ENCODE results near the gene USP30. TPM values are rescaled to one million over a fixed set of nuclear protein-coding genes. Genes with fewer than 3 reads are reported as not detected.

USP30 gene
- total and polyA plus RNA-seq, 10 of the 15 experiments (the other 5 are each of a cell fraction or from before 2014, with no cell fraction given) = 2.1 to 16.2 (median 6.4) TPM

- Histone ChIP-seq H3K79me2 (ENCODE audit: control insufficient read depth, insufficient read depth, low read length) (no peaks in the 10 kb centered on the region), H3K4me2 (ENCODE audit: control insufficient read depth, insufficient read depth) (no peak overlapping the region), H3K4me1 (ENCODE audit: control insufficient read depth, insufficient read depth, low read length) (no peaks in the 10 kb centered on the region), H3K9ac (ENCODE audit: control insufficient read depth, insufficient read depth, low read length) (no peak overlapping the region), H3K27me3 (replicated peaks in 1 of 2; ENCODE audit: control insufficient read depth in 2 of 2, insufficient read depth in 2 of 2, low read length in 1 of 2) (no peaks in the 10 kb centered on the region), H3K9me3 (replicated peaks; ENCODE audit: control insufficient read depth, insufficient read depth, low read length) (no peaks in the 10 kb centered on the region), H2AFZ (ENCODE audit: control insufficient read depth, low read depth, low read length) (no peak overlapping the region), H3K27ac (ENCODE audit: control insufficient read depth, insufficient read depth) (no peak overlapping the region), H3K36me3 (ENCODE audit: control insufficient read depth in 2 of 2, insufficient read depth in 2 of 2, low read length in 1 of 2) (no peaks in the 10 kb centered on the region), H4K20me1 (ENCODE audit: control insufficient read depth, insufficient read depth) (no peaks in the 10 kb centered on the region), H3K4me3 (no peak overlapping the region)
- BruUV-seq (replicated peaks) = no TSS peak
- RAD21 ChIA-PET (ENCODE audit: unreplicated experiment) = no interaction called here
- no peak for DNase-seq (ENCODE audit: low read depth, low spot score)
- WGBS (ENCODE audit: insufficient coverage, insufficient replicate concordance, low lambda C conversion rate, missing lambda C conversion rate) = 79% methylated on average over 12 of the region's 12 CpGs
- CTCF ChIA-PET = no interaction called here
- ATAC-seq = no peak
- no peak for FAIRE-seq
- POLR2A ChIA-PET = no interaction called here
- intact Hi-C loops (cut with micrococcal nuclease; ENCODE audit: unreplicated experiment) = no loop called here
- in situ Hi-C loops (cut with MboI) = no loop called here
- SMC1A ChIA-PET (ENCODE audit: uncharacterized antibody, unreplicated experiment) = no interaction called here
- TF ChIP-seq GATAD2B (conservative IDR thresholded peaks at IDR 0.05; ENCODE audit: low read depth) = no peak
- TF ChIP-seq, protein P1, sequence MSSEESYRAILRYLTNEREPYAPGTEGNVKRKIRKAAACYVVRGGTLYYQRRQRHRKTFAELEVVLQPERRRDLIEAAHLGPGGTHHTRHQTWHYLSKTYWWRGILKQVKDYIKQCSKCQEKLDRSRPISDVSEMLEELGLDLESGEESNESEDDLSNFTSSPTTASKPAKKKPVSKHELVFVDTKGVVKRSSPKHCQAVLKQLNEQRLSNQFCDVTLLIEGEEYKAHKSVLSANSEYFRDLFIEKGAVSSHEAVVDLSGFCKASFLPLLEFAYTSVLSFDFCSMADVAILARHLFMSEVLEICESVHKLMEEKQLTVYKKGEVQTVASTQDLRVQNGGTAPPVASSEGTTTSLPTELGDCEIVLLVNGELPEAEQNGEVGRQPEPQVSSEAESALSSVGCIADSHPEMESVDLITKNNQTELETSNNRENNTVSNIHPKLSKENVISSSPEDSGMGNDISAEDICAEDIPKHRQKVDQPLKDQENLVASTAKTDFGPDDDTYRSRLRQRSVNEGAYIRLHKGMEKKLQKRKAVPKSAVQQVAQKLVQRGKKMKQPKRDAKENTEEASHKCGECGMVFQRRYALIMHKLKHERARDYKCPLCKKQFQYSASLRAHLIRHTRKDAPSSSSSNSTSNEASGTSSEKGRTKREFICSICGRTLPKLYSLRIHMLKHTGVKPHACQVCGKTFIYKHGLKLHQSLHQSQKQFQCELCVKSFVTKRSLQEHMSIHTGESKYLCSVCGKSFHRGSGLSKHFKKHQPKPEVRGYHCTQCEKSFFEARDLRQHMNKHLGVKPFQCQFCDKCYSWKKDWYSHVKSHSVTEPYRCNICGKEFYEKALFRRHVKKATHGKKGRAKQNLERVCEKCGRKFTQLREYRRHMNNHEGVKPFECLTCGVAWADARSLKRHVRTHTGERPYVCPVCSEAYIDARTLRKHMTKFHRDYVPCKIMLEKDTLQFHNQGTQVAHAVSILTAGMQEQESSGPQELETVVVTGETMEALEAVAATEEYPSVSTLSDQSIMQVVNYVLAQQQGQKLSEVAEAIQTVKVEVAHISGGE (CRISPR knock-in tag; IDR thresholded peaks at IDR 0.05) = no peak
- TF ChIP-seq RB1 (IDR thresholded peaks at IDR 0.05; ENCODE audit: borderline replicate concordance) = no peak
- no peak for TF ChIP-seq MEF2B (IDR thresholded peaks at IDR 0.05; ENCODE audit: partially characterized antibody, poor library complexity, severe bottlenecking)
- TF ChIP-seq IKZF1 (conservative IDR thresholded peaks at IDR 0.05) = no peak
- no peak for TF ChIP-seq MTA3 (IDR thresholded peaks at IDR 0.05; ENCODE audit: borderline replicate concordance, low read length)
- no peak for TF ChIP-seq ATF2 (IDR thresholded peaks at IDR 0.05; ENCODE audit: low read length)
- TF ChIP-seq NFIC (IDR thresholded peaks at IDR 0.05; ENCODE audit: low read depth, low read length) = no peak
- TF ChIP-seq RELA (IDR thresholded peaks at IDR 0.05; ENCODE audit: borderline replicate concordance, partially characterized antibody) = no peak
- TF ChIP-seq CBX5 (IDR thresholded peaks at IDR 0.05; ENCODE audit: low read depth) = no peak
- no peak for TF ChIP-seq CHD1 (IDR thresholded peaks at IDR 0.05; ENCODE audit: low read depth, low read length)
- no peak for TF ChIP-seq CBFB (IDR thresholded peaks at IDR 0.05; ENCODE audit: low read depth)
- TF ChIP-seq MYC (IDR thresholded peaks at IDR 0.05; ENCODE audit: insufficient read depth, insufficient read length, insufficient replicate concordance, low read length, severe bottlenecking) = no peak
- no peak for TF ChIP-seq BACH1 (IDR thresholded peaks at IDR 0.05; ENCODE audit: borderline replicate concordance)
- no peak for TF ChIP-seq CEBPB (IDR thresholded peaks at IDR 0.05; ENCODE audit: borderline replicate concordance in 1 of 2, low read depth in 2 of 2, low read length in 2 of 2)
- no peak for TF ChIP-seq ZNF592 (IDR thresholded peaks at IDR 0.05)
- no peak for TF ChIP-seq WRNIP1 (IDR thresholded peaks at IDR 0.05; ENCODE audit: borderline replicate concordance, low read depth, low read length)
- TF ChIP-seq POLR2AphosphoS2 (IDR thresholded peaks at IDR 0.05; ENCODE audit: low read depth, low read length) = no peak
Observed at GRCh38 chr12:109116611-109116949, 64.2 kb downstream of the USP30 start.

Data from GM12878 (cell line).